ENCODE data around the gene EPHB2. TPM values are rescaled to one million over a fixed set of nuclear protein-coding genes. Genes with fewer than 3 reads are reported as not detected.

Gene EPHB2
- total and polyA plus RNA-seq, 12 donors: 0.15 to 5.0 (median 0.85) TPM

DNA sequence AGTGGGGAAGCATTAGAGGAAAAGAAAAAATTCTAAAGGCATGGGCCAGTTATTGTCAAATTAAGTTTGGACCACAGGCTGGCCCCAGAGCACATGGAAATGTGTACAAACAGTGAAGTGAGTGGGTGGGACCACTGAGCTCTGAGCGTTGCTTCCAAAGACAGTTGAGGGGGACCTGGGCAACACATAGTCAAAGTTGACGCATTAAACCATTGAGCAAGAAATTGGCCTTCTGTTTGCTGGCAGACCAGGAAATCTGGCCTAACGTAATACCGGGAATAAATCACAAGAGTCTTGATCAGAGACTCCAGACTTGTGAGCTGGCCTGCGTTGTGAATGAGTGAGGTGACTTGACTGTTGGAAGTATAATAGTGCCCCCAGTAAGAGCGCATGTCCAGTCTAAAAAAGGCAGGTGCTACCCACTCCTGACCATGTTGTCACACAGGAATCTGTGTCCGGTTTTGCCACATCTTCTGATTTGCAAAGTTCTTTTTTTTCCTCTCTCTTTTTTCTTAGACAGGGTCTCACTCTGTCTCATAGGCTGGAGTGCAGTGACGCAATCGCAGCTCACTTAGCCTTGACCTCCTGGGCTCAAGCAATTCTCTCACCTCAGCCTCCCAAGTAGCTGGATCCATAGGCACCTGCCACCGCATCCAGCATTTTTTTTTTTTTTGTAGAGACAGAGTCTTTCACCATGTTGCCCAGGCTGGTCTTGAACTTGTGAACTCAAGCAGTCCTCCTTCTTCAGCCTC lies 10.7 kb downstream of the EPHB2 start:
- peaks cover 0 to 6% (median 0%) of the 10 kb centered on the region in 9 donors for H3K4me1 ChIP-seq
- no peak overlapping the region for H3K4me3 ChIP-seq
- H3K27me3 ChIP-seq: peaks cover 0 to 31% (median 16%) of the 10 kb centered on the region in 7 donors
- DNase-seq: no peak
- 86 to 90% methylated on average over 10 of the region's 10 CpGs for WGBS, 2 donors
- H3K36me3 ChIP-seq: no peaks in the 10 kb centered on the region
- no peak overlapping the region for H3K27ac ChIP-seq
- peak in 1 of 8 donors; percentile 45 for ATAC-seq
- TF ChIP-seq, protein P1, sequence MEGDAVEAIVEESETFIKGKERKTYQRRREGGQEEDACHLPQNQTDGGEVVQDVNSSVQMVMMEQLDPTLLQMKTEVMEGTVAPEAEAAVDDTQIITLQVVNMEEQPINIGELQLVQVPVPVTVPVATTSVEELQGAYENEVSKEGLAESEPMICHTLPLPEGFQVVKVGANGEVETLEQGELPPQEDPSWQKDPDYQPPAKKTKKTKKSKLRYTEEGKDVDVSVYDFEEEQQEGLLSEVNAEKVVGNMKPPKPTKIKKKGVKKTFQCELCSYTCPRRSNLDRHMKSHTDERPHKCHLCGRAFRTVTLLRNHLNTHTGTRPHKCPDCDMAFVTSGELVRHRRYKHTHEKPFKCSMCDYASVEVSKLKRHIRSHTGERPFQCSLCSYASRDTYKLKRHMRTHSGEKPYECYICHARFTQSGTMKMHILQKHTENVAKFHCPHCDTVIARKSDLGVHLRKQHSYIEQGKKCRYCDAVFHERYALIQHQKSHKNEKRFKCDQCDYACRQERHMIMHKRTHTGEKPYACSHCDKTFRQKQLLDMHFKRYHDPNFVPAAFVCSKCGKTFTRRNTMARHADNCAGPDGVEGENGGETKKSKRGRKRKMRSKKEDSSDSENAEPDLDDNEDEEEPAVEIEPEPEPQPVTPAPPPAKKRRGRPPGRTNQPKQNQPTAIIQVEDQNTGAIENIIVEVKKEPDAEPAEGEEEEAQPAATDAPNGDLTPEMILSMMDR (IDR thresholded peaks at IDR 0.05): no peak
- intact Hi-C loops (cut with DNase I): no loop called here
- peaks cover 0 to 9% (median 0%) of the 10 kb centered on the region in 11 donors for H3K9me3 ChIP-seq

DNA sequence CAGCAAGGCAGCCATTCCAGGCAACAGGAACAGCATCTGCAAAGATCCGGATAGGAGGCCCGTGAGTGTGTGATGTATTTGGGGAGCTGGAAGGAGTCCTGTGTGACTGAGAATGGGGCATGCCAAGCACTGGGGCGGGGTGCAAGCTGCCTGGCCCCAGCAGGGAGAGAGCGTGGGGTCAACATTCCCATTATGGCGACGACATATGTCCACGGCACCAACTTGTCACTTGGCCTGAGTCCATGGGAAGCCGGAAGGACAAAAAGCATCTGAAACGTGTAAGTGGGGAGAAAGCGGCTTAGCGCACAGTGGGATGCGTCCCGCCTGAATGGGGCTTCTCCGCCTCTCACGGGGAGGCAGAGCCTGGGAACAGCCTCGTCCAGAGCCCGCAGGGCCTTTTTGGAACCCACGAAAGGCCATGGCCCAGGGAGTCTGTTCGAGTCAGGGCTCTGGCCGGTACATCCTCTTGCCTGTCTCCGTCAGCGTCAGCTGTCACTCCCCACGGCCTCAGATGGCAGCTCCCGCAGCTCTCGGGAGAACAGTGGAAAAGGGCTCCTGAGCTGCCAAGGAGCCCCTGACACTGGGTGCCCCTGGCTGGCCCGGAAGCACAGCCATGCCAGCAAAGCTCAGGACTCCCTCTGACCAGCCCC lies 12.4 kb downstream of the EPHB2 start:
- Histone ChIP-seq H3K9me3 (peaks cover 0 to 9% (median 0%) of the 10 kb centered on the region in 11 donors), H3K36me3 (no peaks in the 10 kb centered on the region), H3K27me3 (peaks cover 0 to 35% (median 16%) of the 10 kb centered on the region in 7 donors), H3K4me3 (no peak overlapping the region), H3K4me1 (peaks cover 0 to 3% (median 0%) of the 10 kb centered on the region in 9 donors), H3K27ac (no peak overlapping the region)
- ATAC-seq: peak in 1 of 8 donors; percentile 18
- no peak for DNase-seq
- TF ChIP-seq, protein P1 (IDR thresholded peaks at IDR 0.05): no peak
- WGBS, 2 donors: 37 to 52% methylated on average over 26 of the region's 26 CpGs
- intact Hi-C loops (cut with DNase I): no loop called here

DNA sequence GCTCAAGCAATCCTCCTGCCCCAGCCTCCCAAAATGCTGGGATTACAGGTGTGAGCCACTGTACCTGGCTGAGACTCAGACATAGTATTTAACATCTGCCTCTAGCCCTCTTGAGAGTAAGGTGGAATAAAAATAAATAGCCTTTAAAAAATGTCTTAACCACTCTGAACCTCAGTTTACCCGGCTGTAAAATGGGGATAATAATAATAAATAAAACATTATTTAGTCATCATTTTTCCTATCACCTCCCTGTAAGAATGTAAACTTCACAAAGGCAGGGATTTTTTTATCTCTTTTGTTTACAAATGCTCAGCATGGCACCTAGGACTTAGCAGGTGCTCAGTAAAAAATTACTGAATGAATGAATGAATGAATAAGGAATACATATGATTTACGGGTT lies 17.2 kb downstream of the EPHB2 start:
- H3K4me1 ChIP-seq: peaks cover 0 to 2% (median 0%) of the 10 kb centered on the region in 9 donors
- H3K36me3 ChIP-seq: no peaks in the 10 kb centered on the region
- H3K27ac ChIP-seq: no peak overlapping the region
- WGBS, 2 donors: 87 to 88% methylated on average over 2 of the region's 2 CpGs
- H3K4me3 ChIP-seq: no peak overlapping the region
- TF ChIP-seq, protein P1 (IDR thresholded peaks at IDR 0.05): no peak
- intact Hi-C loops (cut with DNase I): no loop called here
- H3K27me3 ChIP-seq: peaks cover 0 to 35% (median 10%) of the 10 kb centered on the region in 7 donors
- no peaks in the 10 kb centered on the region for H3K9me3 ChIP-seq
- ATAC-seq (no peak), DNase-seq (no peak)

DNA sequence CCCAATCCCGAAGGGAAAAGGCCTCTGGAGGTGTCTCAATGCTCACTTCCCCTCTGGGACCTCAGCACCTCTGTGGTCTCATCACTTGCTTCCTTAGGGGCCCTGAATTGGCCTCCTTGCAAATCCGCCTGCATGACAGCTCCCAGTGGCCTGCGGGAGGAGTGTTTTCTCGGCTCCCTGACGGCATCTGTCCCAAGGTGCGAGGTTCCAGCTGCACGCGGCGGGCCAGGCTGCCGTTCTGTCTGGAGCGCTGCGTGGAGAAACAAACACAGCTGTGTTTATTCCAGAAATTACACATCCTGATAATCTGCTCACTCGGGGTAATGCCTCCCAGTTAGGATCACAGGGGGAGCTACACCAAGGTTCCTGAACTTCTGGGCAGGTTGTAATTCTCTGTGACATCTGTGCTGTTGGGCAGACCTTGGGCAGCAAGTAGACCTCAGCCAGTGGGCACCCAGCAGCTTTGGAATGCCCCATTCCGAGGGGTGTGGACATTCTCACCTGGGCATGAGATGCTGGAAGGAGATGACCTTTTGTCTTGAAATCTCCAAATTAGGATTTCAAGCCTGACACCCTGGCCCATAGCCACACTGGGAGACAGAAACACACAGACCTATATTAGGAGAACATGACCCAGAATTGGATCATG lies 18.2 kb downstream of the EPHB2 start:
- H3K27ac ChIP-seq: no peak overlapping the region
- 61 to 65% methylated on average over 14 of the region's 14 CpGs for WGBS, 2 donors
- ATAC-seq (no peak), DNase-seq (no peak)
- no peaks in the 10 kb centered on the region for H3K4me1 ChIP-seq
- intact Hi-C loops (cut with DNase I): no loop called here
- peaks cover 0 to 26% (median 4%) of the 10 kb centered on the region in 7 donors for H3K27me3 ChIP-seq
- H3K36me3 ChIP-seq: no peaks in the 10 kb centered on the region
- TF ChIP-seq, protein P1 (IDR thresholded peaks at IDR 0.05): no peak
- H3K4me3 ChIP-seq: no peak overlapping the region
- H3K9me3 ChIP-seq: no peaks in the 10 kb centered on the region
